ENCODE measurements around the gene PIAS1.
"Not testable (repeated sequence)": the region's sequence is repeated elsewhere in the genome, so short reads cannot be mapped to it uniquely, and the experiment has no call there.

The PIAS1 gene

DNA sequence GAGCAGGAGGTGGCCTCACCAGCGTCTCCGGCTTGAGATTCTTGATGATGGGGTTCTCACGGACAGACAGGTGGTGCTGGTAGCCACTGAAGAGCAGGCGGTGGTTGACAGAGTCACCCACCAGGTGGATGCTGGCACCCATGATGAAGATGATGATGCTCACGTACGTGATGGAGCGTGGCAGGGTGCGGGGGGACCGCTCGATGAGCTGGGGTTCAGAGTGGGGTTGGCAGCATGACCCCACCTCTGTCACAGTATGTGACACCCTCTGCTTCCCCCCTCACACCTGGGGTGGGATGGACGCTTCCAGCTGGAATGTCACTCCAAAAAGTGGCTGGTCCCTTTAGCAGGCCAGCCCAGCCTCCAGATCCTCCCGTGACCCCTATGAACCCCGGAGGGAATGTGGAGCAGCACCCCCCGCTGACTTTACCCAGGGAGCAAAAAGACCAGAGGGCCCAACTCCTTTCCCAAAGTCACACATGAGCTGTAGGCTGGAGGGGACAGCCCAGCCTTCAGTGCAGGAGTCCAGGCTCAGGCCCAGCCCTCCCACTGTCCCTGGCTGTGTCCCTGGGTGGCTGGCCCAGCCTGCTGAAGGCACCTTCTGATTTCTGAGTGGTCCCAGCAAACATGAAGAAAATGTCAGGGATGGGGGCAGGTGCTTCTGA is 157.7 kb downstream of the PIAS1 start:
- Mint-ChIP-seq H3K27ac (no peak overlapping the region), H3K9me3 (no peaks in the 10 kb centered on the region), H3K4me1 (peaks cover 32% of the 10 kb centered on the region), H3K36me3 (peaks cover 20% of the 10 kb centered on the region), H3K4me3 (no peak overlapping the region)
- DNase-seq (ENCODE audit: low spot score in 2 of 2) (no peak), ATAC-seq (no peak)

DNA sequence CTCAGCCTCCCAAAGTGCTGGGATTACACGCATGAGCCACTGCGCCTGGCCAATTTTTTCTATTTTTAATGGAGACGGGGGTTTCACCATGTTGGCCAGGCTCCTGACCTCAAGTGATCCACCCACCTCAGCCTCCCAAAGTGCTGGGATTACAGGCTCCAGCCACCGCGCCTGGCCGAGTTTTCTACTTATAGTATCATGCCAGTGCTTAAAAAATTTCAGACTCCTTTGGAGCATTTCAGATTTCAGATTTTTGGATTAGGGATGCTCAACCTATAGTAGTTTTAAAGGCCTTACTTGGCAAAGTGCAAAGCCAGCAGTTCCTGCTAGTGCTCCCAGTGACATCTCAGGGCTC is 159.4 kb downstream of the PIAS1 start:
- not testable (repeated sequence) for H3K9me3 Mint-ChIP-seq; DNase-seq (ENCODE audit: low spot score in 2 of 2); ATAC-seq; H3K4me3 Mint-ChIP-seq
- peaks cover 22% of the 10 kb centered on the region for H3K4me1 Mint-ChIP-seq
- peak overlapping the region; percentile 61 for H3K27ac Mint-ChIP-seq
- peaks cover 19% of the 10 kb centered on the region for H3K36me3 Mint-ChIP-seq

DNA sequence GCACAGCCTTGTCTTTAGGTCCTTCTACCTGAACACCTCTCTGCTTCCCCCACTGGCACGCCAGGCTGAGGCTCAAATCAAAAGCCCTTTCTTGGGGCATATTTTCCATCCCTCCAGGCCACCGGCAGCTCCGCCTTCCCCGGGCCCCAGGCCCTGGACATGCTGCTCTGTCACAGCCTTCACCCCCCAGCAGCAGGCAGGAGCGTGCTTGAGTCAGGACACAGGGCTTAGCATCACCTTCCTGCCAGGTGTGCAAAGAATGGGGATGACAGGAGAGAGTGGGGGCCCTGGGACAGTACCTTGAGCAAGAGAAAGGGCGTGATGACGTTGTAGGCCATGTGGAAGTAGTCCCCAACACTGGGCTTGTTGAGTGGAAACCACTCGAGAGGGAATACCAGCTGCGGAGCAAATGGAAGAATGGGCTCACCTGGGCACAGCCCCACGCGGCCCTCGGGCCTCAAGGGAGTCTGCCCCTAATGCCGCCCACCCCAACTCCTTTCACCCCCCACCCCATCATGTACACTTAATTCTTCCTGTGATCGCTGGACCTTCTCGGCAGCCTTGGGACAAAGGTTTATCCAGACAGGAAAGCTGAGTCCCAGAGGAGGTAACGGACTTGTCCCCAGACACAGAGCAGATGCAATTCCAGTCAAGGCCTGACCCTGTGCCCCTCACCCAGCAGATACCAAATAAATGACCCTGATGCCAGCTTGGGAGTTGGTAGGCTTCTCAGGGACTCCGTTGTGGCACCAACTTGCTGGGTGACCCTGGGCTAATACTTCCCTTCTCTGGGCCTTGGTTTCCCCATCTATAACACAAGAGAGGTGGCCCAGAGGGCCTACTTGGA is 160.1 kb downstream of the PIAS1 start:
- no peaks in the 10 kb centered on the region for H3K9me3 Mint-ChIP-seq
- H3K27ac Mint-ChIP-seq, result peak overlapping the region; percentile 61
- peaks cover 14% of the 10 kb centered on the region for H3K36me3 Mint-ChIP-seq
- DNase-seq (ENCODE audit: low spot score in 2 of 2), result no peak
- no peak for ATAC-seq
- H3K4me3 Mint-ChIP-seq, result no peak overlapping the region
- H3K4me1 Mint-ChIP-seq, result peaks cover 15% of the 10 kb centered on the region

DNA sequence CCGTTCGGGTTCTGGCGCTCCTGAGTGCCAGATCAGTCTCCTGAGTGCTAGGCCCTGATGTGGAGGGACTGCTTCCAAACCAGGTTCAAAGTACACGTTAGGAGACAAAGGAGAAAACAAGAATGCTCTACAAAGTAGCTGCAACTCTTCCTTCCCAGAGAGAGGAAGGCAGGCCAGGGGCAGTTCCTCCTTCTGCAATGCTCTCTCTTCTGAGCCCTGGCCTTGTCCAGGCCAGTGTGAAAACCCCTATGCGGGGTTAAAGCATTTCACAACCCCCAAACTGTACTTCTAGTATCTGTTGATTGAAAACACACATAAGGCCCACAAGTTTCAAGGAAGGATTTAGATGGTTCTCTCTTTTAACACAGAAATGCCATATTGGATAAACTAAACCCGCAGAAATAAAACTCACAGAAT is 160.7 kb downstream of the PIAS1 start:
- Mint-ChIP-seq H3K9me3 (no peaks in the 10 kb centered on the region), H3K36me3 (peaks cover 10% of the 10 kb centered on the region), H3K27ac (no peak overlapping the region), H3K4me3 (no peak overlapping the region), H3K4me1 (peaks cover 11% of the 10 kb centered on the region)
- DNase-seq (ENCODE audit: low spot score in 2 of 2), result no peak
- no peak for ATAC-seq

DNA sequence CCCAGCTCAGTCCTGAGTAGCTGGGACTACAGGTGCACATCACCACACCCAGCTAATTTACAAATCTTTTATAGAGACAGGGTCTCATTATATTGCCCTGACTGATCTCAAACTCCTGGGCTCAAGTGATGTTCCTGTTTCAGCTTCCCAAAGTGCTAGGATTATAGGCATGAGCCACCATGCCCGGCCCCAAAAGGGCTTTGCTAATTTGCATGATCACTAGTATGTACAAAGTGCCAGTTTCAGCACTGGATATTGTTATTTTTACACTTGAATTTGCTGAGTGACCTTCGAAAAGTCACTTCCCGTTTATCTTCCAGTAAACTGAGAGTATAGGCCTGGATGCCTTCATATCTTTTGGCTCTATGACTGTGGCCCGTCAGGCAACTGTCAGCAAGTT is 163.2 kb downstream of the PIAS1 start:
- H3K36me3 Mint-ChIP-seq, result peaks cover 9% of the 10 kb centered on the region
- no peaks in the 10 kb centered on the region for H3K9me3 Mint-ChIP-seq
- H3K4me3 Mint-ChIP-seq, result no peak overlapping the region
- no peak for DNase-seq (ENCODE audit: low spot score in 2 of 2)
- H3K4me1 Mint-ChIP-seq, result peaks cover 4% of the 10 kb centered on the region
- H3K27ac Mint-ChIP-seq, result no peak overlapping the region
- ATAC-seq, result no peak

DNA sequence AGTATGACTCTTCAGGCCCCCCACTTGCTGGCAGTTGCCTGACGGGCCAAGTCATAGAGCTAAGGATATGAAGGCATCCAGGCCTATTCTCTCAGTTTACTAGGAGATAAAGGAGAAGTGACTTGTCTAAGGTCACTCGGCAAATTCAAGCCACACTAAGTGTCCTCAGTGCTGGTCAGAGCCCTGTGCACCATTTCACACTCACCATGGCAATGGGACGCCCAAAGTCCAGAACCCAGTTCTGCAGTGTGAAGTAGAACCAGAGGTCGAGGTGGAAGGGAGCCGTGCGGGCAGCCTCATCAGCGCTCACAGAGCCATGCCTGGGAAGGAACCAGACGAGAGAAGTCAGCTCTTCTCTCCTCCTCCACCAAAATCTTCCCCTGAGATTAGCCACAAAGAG is 164.2 kb downstream of the PIAS1 start:
- no peak overlapping the region for H3K4me3 Mint-ChIP-seq
- H3K9me3 Mint-ChIP-seq, result no peaks in the 10 kb centered on the region
- no peak for ATAC-seq
- peaks cover 9% of the 10 kb centered on the region for H3K36me3 Mint-ChIP-seq
- H3K27ac Mint-ChIP-seq, result no peak overlapping the region
- H3K4me1 Mint-ChIP-seq, result peaks cover 10% of the 10 kb centered on the region
- no peak for DNase-seq (ENCODE audit: low spot score in 2 of 2)

DNA sequence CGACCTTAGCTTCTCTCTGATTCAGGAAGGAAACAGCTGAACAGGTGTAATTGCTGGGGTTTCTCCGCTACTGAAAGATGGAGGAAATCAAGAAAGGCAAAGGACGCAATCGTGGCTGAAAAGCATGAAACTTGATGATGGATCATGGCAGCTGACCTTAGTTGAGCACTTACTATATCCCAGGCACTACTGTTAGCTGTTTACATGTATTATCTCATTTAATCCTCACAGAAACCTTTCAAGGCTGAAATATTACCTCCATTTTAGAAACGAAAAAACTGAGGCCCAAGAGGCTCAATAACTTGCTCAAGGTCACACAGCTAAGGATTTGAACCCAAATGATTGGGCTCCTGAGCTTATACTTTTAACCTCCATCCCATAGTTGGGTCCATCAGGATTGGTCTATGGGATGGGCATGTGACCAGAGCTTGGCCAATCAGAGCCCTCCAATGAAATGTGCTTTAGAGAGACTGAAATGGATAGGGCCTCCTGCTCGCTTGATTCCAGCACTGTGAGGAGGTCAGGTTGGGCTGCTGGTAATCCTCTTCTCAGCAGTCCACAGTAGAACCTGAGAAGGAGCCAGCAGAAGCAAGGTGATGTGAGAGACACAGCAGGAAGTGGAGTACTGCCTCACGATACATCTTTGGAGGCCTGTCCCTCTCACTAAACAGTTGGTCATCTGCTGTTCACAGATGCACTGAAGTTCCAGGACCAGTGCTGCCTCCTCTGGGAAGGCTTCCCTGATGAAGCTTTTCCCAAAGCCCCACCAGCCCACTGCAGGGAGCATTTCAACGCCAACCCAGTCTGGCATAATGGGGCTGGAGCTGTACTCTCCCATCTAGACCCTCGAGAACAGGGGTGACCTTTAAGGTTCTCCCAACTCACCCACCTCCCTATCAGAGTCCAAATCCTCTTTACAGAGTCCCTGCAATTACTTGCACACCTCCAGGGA is 165.0 kb downstream of the PIAS1 start:
- H3K4me1 Mint-ChIP-seq, result peaks cover 6% of the 10 kb centered on the region
- H3K4me3 Mint-ChIP-seq, result no peak overlapping the region
- peaks cover 9% of the 10 kb centered on the region for H3K36me3 Mint-ChIP-seq
- no peak overlapping the region for H3K27ac Mint-ChIP-seq
- DNase-seq (ENCODE audit: low spot score in 2 of 2), result no peak
- no peaks in the 10 kb centered on the region for H3K9me3 Mint-ChIP-seq
- ATAC-seq, result no peak

DNA sequence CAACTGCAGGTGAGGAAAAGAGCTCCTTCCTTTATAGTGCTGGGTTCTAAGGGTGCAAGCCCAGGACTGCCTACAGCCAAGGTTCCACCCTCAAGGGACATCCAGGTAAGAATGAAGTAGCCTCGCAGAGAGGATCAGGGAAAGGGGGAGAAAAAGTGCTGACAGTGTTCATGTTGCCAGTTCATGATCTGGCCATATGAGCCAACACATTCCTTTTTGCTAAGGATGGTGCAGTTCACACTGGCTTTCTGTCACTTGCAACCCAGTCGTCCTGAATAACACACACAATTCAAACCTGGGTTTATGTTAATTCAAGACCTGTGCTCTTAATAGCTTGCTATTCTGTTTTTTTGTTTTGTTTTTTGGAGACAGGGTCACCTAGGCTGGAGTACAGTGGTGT is 166.4 kb downstream of the PIAS1 start:
- Mint-ChIP-seq H3K4me1 (peaks cover 15% of the 10 kb centered on the region), H3K27ac (no peak overlapping the region), H3K4me3 (no peak overlapping the region), H3K9me3 (no peaks in the 10 kb centered on the region), H3K36me3 (peaks cover 9% of the 10 kb centered on the region)
- ATAC-seq (no peak), DNase-seq (ENCODE audit: low spot score in 2 of 2) (no peak)

DNA sequence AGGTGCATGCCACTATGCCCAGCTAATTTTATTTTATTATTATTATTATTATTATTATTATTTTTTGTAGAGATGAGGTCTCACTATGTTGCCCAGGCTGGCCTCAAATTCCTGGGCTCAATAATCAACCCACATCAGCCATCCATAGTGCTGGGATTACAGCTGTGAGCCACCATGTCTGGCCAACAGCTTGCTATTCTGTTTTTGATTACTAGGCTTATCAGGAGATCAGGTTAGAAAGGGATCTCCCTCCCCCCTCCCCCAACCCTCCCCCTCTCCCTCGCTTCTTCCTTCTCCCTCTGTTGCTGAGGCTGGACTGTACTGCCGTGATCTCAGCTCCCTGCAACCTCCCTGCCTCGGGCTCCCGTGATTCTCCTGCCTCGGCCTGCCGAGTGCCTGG is 166.9 kb downstream of the PIAS1 start:
- Mint-ChIP-seq H3K4me3 (no peak overlapping the region), H3K27ac (no peak overlapping the region), H3K36me3 (peaks cover 9% of the 10 kb centered on the region), H3K9me3 (no peaks in the 10 kb centered on the region), H3K4me1 (peaks cover 15% of the 10 kb centered on the region)
- no peak for DNase-seq (ENCODE audit: low spot score in 2 of 2)
- ATAC-seq, result no peak

DNA sequence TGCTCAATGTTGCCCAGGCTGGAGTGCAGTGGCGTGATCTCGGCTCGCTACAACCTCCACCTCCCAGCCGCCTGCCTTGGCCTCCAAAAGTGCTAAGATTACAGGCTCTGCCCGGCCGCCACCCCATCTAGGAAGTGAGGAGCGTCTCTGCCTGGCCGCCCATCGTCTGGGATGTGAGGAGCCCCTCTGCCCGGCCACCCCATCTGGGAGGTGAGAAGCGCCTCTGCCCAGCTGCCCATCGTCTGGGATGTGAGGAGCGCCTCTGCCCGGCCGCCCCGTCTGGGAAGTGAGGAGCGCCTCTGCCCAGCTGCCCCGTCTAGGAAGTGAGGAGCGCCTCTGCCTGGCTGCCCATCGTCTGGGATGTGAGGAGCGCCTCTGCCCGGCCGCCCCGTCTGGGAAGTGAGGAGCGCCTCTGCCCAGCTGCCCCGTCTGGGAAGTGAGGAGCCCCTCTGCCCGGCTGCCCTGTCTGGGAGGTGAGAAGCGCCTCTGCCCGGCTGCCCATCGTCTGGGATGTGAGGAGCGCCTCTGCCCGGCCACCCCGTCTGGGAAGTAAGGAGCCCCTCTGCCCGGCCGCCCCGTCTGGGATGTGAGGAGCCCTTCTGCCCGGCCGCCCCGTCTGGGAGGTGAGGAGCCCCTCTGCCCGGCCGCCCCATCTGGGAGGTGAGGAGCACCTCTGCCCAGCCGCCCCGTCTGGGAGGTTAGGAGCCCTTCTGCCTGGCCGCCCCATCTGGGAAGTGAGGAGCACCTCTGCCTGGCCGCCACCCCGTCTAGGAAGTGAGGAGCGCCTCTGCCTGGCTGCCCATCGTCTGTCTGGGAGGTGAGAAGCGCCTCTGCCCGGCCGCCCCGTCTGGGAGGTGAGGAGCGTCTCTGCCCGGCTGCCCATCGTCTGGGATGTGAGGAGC is 167.7 kb downstream of the PIAS1 start:
- not testable (repeated sequence) for H3K27ac Mint-ChIP-seq; DNase-seq (ENCODE audit: low spot score in 2 of 2); H3K36me3 Mint-ChIP-seq; H3K9me3 Mint-ChIP-seq; H3K4me3 Mint-ChIP-seq; ATAC-seq
- H3K4me1 Mint-ChIP-seq, result peaks cover 15% of the 10 kb centered on the region

DNA sequence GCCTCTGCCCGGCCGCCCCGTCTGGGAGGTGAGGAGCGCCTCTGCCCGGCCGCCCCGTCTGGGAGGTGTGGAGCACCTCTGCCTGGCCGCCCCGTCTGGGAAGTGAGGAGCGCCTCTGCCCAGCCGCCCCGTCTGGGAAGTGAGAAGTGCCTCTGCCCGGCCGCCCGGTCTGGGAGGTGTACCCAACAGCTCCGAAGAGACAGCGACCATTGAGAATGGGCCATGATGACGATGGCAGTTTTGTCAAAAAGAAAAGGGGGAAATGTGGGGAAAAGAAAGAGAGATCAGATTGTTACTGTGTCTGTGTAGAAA is 168.3 kb downstream of the PIAS1 start:
- not testable (repeated sequence) for DNase-seq (ENCODE audit: low spot score in 2 of 2); ATAC-seq; H3K9me3 Mint-ChIP-seq; H3K27ac Mint-ChIP-seq; H3K36me3 Mint-ChIP-seq; H3K4me3 Mint-ChIP-seq
- H3K4me1 Mint-ChIP-seq, result peaks cover 18% of the 10 kb centered on the region

DNA sequence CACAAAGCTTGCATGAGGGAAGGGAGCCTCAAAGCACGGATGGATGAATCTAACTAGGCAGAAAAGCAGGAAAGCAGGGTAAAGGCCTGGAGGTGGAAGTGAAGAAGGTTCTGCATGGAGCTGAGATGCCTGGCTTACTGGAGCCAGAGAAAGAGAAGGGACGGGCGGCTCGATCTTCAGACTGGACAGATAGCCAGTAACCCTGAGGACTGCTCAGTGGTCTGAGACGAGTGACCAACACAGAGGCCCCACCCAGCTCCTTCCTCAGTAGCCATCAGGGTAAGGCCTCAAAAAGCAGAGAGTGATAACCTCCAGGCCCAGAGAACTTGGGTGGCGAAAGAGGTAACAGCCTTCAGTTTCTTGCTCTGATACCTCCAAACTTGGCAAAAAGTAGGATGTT is 169.1 kb downstream of the PIAS1 start:
- H3K27ac Mint-ChIP-seq, result no peak overlapping the region
- no peak for DNase-seq (ENCODE audit: low spot score in 2 of 2)
- peaks cover 26% of the 10 kb centered on the region for H3K4me1 Mint-ChIP-seq
- H3K4me3 Mint-ChIP-seq, result no peak overlapping the region
- peaks cover 4% of the 10 kb centered on the region for H3K36me3 Mint-ChIP-seq
- no peak for ATAC-seq
- H3K9me3 Mint-ChIP-seq, result no peaks in the 10 kb centered on the region

DNA sequence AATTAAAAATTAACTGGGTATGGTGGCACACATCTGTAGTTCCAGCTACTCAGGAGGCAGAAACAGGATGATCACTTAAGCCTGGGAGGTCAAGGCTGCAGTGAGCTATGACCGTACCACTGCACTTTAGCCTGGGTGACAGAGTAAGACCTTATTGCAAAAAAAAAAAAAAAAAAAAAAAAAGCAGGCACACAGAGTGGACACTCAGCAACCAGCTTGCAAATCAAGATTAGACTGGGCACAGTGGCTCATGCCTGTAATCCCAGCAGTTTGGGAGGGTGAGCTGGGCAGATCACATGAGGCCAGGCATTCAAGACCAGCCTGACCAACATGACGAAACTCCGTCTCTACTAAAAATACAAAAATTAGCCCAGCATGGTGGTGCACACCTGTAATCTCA is 170.0 kb downstream of the PIAS1 start:
- H3K27ac Mint-ChIP-seq, result no peak overlapping the region
- ATAC-seq (no peak), DNase-seq (ENCODE audit: low spot score in 2 of 2) (no peak)
- no peak overlapping the region for H3K4me3 Mint-ChIP-seq
- H3K36me3 Mint-ChIP-seq, result peaks cover 4% of the 10 kb centered on the region
- no peaks in the 10 kb centered on the region for H3K9me3 Mint-ChIP-seq
- H3K4me1 Mint-ChIP-seq, result peaks cover 33% of the 10 kb centered on the region

DNA sequence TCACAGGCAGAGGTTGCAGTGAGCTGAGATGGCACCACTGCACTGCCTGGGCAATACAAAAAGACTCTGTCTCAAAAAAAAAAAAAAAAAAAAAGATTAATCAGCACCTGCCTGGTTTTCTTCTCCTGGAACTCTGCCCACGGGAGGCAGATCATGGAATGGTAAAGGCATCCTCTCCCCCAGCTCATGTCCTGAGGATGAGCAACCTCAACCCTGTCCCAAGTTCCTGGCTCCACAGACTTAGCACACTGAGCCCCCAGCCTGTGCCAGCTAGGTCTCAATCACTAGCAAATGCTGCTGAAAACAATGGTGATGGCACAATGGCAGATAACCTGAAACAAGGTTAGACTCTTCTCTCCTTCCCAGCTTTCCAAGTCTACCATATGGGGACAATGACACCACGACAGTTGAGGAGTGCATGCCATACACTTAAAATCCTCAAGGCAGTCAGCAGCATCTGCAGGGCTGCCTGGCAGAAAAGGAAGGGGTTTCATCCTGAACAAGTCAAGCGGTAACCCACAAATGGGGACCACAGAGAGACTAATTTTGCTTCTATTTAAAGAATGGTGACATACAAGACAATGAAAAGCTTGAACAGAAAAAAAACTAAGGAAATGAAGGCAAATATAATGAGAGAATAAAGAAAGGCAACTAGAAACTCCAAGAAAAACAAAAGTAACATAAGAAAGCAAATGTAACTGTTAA is 170.6 kb downstream of the PIAS1 start:
- peaks cover 34% of the 10 kb centered on the region for H3K4me1 Mint-ChIP-seq
- no peak overlapping the region for H3K27ac Mint-ChIP-seq
- peaks cover 4% of the 10 kb centered on the region for H3K36me3 Mint-ChIP-seq
- no peak for ATAC-seq
- no peak overlapping the region for H3K4me3 Mint-ChIP-seq
- peak in 1 of 2 donors; percentile 43 for DNase-seq (ENCODE audit: low spot score in 2 of 2)
- H3K9me3 Mint-ChIP-seq, result no peaks in the 10 kb centered on the region
